Testis (tissue), 2 donors: ENCODE measurements around the gene SLC27A2.

Experiments
- CTCF ChIP-seq, 3 experiments: fragments of 450-650 bp in 2 of 3; fragments of 200-600 bp in 1 of 3; sonication (generic) in 1 of 3; IDR thresholded peaks; one replicate each; pipeline ENCODE4 v1.5.1; 2016 to 2019; ENCODE audit warnings: antibody characterized with exemption in 3 of 3, mild to moderate bottlenecking in 2 of 3, moderate library complexity in 1 of 3
- POLR2A ChIP-seq: fragments of 450-650 bp; IDR thresholded peaks from one replicate; pipeline ENCODE4 v1.6.1; 2017; ENCODE audit warnings: antibody characterized with exemption, mild to moderate bottlenecking, moderate library complexity

DNA sequence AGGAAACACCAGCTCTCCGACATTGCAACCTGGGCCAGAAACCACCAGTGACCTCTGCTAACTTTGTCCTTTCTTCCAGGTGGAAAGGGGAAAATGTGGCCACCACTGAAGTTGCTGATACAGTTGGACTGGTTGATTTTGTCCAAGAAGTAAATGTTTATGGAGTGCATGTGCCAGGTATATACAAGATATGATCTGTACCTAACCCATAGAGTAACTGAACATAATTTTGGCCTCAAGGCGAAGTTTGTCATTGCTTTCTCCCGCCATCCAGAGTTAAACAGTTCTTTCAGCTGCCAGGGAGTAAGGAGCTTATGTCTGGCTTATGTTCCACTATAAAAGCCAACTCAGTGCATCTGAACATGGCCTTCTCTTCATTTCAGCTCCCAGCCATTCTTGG, 46.9 kb downstream of the SLC27A2 start:
- no peak for TF ChIP-seq POLR2A
- no peak for TF ChIP-seq CTCF (IDR thresholded peaks at IDR 0.05)
